GM21447 (cell line): ENCODE data around the gene BRI3BP.

Experiments used
- ATAC-seq: cut with Tn5 transposase; IDR thresholded peaks from one replicate; pipeline ENCODE4 v1.9.1; 2021; ENCODE audit not compliant: unreplicated experiment

BRI3BP gene

GRCh38 chr12:124993626-124994436 lies at the start of gene BRI3BP:
TSS of gene BRI3BP (plus strand) at chr12:124993645. CDS start at chr12:124993791, 146 bp downstream.
- ATAC-seq, result peak; percentile 33

- ATAC-seq, result no peak
These were observed 47.0 kb upstream of the BRI3BP start for GRCh38 chr12:124946447-124946793.

GRCh38 chr12:124947013-124947412 lies 46.4 kb upstream of the BRI3BP start:
- ATAC-seq, result no peak

- ATAC-seq, result no peak
These were observed 45.7 kb upstream of the BRI3BP start for GRCh38 chr12:124947561-124948398.

GRCh38 chr12:124949066-124949465 lies 44.4 kb upstream of the BRI3BP start:
- ATAC-seq, result no peak

- no peak for ATAC-seq
These were observed 43.4 kb upstream of the BRI3BP start for GRCh38 chr12:124949779-124950728.

GRCh38 chr12:124952295-124952694 lies 41.1 kb upstream of the BRI3BP start:
- ATAC-seq, result no peak

- no peak for ATAC-seq
These were observed 40.6 kb upstream of the BRI3BP start for GRCh38 chr12:124952801-124953200.

- ATAC-seq, result no peak
These were observed 39.6 kb upstream of the BRI3BP start for GRCh38 chr12:124953689-124954405.

- ATAC-seq, result no peak
These were observed 38.7 kb upstream of the BRI3BP start for GRCh38 chr12:124954771-124955170.

GRCh38 chr12:124956571-124956970 lies 36.9 kb upstream of the BRI3BP start:
- ATAC-seq, result no peak

- no peak for ATAC-seq
These were observed 32.4 kb upstream of the BRI3BP start for GRCh38 chr12:124961055-124961454.

GRCh38 chr12:124963211-124963610 lies 30.2 kb upstream of the BRI3BP start:
- no peak for ATAC-seq

- ATAC-seq, result no peak
These were observed 29.2 kb upstream of the BRI3BP start for GRCh38 chr12:124964251-124964650.

GRCh38 chr12:124964836-124965462 lies 28.5 kb upstream of the BRI3BP start:
- ATAC-seq, result no peak

- ATAC-seq, result no peak
These were observed 26.3 kb upstream of the BRI3BP start for GRCh38 chr12:124967016-124967739.

GRCh38 chr12:124968656-124969055 lies 24.8 kb upstream of the BRI3BP start:
- ATAC-seq, result no peak

- ATAC-seq, result no peak
These were observed 22.6 kb upstream of the BRI3BP start for GRCh38 chr12:124970647-124971402.

GRCh38 chr12:124971603-124972002 lies 21.8 kb upstream of the BRI3BP start:
- no peak for ATAC-seq
